ENCODE results near the gene TICRR. TPM values are rescaled to one million over a fixed set of nuclear protein-coding genes. Genes with fewer than 3 reads are reported as not detected.

TICRR gene
- total RNA-seq, 4 donors from 2014 or later = 1.2 TPM; not detected in 3

GRCh38 chr15:89630974-89631901 lies 56.0 kb downstream of the TICRR start:
- H3K4me3 ChIP-seq = no peak overlapping the region
- WGBS, 2 donors (ENCODE audit: low coverage in 1 of 2) = 90 to 91% methylated on average over 3 to 8 of the region's 30 CpGs
- H3K4me1 ChIP-seq = no peaks in the 10 kb centered on the region
- TF ChIP-seq POLR2AphosphoS5 (IDR thresholded peaks at IDR 0.05) (no peak), EP300 (IDR thresholded peaks at IDR 0.05) (no peak), POLR2A (IDR thresholded peaks at IDR 0.05) (no peak), CTCF (IDR thresholded peaks at IDR 0.05) (no peak)
- no peak for ATAC-seq
- H3K36me3 ChIP-seq = peaks cover 0 to 83% of the 10 kb centered on the region in 2 donors
- H3K9me3 ChIP-seq = no peaks in the 10 kb centered on the region
- no peaks in the 10 kb centered on the region for H3K27me3 ChIP-seq
- no peak overlapping the region for H3K27ac ChIP-seq

- H3K9me3 ChIP-seq = no peaks in the 10 kb centered on the region
- TF ChIP-seq POLR2A (IDR thresholded peaks at IDR 0.05) (no peak), CTCF (IDR thresholded peaks at IDR 0.05) (no peak), POLR2AphosphoS5 (IDR thresholded peaks at IDR 0.05) (no peak), EP300 (IDR thresholded peaks at IDR 0.05) (no peak)
- ATAC-seq = no peak
- no peak overlapping the region for H3K27ac ChIP-seq
- H3K4me1 ChIP-seq = no peaks in the 10 kb centered on the region
- 80 to 86% methylated on average over 6 to 7 of the region's 10 CpGs for WGBS, 2 donors (ENCODE audit: low coverage in 1 of 2)
- peaks cover 0 to 77% of the 10 kb centered on the region in 2 donors for H3K36me3 ChIP-seq
- H3K27me3 ChIP-seq = no peaks in the 10 kb centered on the region
- H3K4me3 ChIP-seq = no peak overlapping the region
Measured at GRCh38 chr15:89631902-89632264, 56.6 kb downstream of the TICRR start.

- no peak for TF ChIP-seq EP300 (IDR thresholded peaks at IDR 0.05)
- TF ChIP-seq POLR2A (IDR thresholded peaks at IDR 0.05) = no peak
- TF ChIP-seq POLR2AphosphoS5 (IDR thresholded peaks at IDR 0.05) = no peak
- no peak for TF ChIP-seq CTCF (IDR thresholded peaks at IDR 0.05)
- no peaks in the 10 kb centered on the region for H3K27me3 ChIP-seq
- 89 to 98% methylated on average over 3 to 7 of the region's 18 CpGs for WGBS, 2 donors (ENCODE audit: low coverage in 1 of 2)
- no peak for ATAC-seq
- H3K4me3 ChIP-seq = no peak overlapping the region
- peaks cover 0 to 68% of the 10 kb centered on the region in 2 donors for H3K36me3 ChIP-seq
- H3K4me1 ChIP-seq = no peaks in the 10 kb centered on the region
- no peak overlapping the region for H3K27ac ChIP-seq
- H3K9me3 ChIP-seq = no peaks in the 10 kb centered on the region
Measured at GRCh38 chr15:89632563-89633430, 57.5 kb downstream of the TICRR start.

GRCh38 chr15:89633585-89633984 lies 58.3 kb downstream of the TICRR start:
- H3K27ac ChIP-seq = no peak overlapping the region
- ATAC-seq = no peak
- H3K4me3 ChIP-seq = no peak overlapping the region
- WGBS, 2 donors (ENCODE audit: low coverage in 1 of 2) = 90 to 100% methylated on average over 1 to 6 of the region's 23 CpGs
- no peak for TF ChIP-seq POLR2A (IDR thresholded peaks at IDR 0.05)
- no peak for TF ChIP-seq POLR2AphosphoS5 (IDR thresholded peaks at IDR 0.05)
- H3K9me3 ChIP-seq = no peaks in the 10 kb centered on the region
- no peaks in the 10 kb centered on the region for H3K4me1 ChIP-seq
- H3K36me3 ChIP-seq = peaks cover 0 to 60% of the 10 kb centered on the region in 2 donors
- no peaks in the 10 kb centered on the region for H3K27me3 ChIP-seq

- Histone ChIP-seq H3K4me1 (no peaks in the 10 kb centered on the region), H3K9me3 (no peaks in the 10 kb centered on the region), H3K27me3 (no peaks in the 10 kb centered on the region), H3K4me3 (no peak overlapping the region), H3K27ac (no peak overlapping the region), H3K36me3 (peaks cover 0 to 37% of the 10 kb centered on the region in 2 donors)
- WGBS, 2 donors (ENCODE audit: low coverage in 1 of 2) = 92 to 94% methylated on average over 5 of the region's 5 CpGs
- no peak for ATAC-seq
- no peak for TF ChIP-seq CTCF (IDR thresholded peaks at IDR 0.05)
- TF ChIP-seq EP300 (IDR thresholded peaks at IDR 0.05) = no peak
- no peak for TF ChIP-seq POLR2A (IDR thresholded peaks at IDR 0.05)
- no peak for TF ChIP-seq POLR2AphosphoS5 (IDR thresholded peaks at IDR 0.05)
Measured at GRCh38 chr15:89640245-89640644, 65.0 kb downstream of the TICRR start.

Measured in gastroesophageal sphincter (tissue), 4 donors.